ENCODE results near the gene TCF7L1.

Gene TCF7L1

GRCh38 chr2:85356186-85356585 lies 223.0 kb downstream of the TCF7L1 start:
- no peak for ATAC-seq

GRCh38 chr2:85357736-85358135 lies 224.5 kb downstream of the TCF7L1 start:
- ATAC-seq (no peak), DNase-seq (no peak)

More at GRCh38 chr2:85356186-85356585, 223.0 kb downstream of the TCF7L1 start:
- no peak for DNase-seq
